Osteoblast (primary cell): ENCODE measurements around the gene TULP1. TPM values are rescaled to one million over a fixed set of nuclear protein-coding genes. Genes with fewer than 3 reads are reported as not detected.
A peak's percentile ranks its signal among the peaks of the same experiment; 100 is the strongest.

Source experiments
- DNase-seq: peaks from one replicate; pipeline ENCODE4 v3.0.0; 2011; ENCODE audit warnings: low spot score, mixed read lengths; ENCODE audit not compliant: insufficient read length; ENCODE audit errors: missing footprints
- H2AFZ ChIP-seq: 2 replicates; pipeline ENCODE4 v1.6.0; 2011; ENCODE audit warnings: mild to moderate bottlenecking, low read length
- H3K27ac ChIP-seq: 2 replicates; pipeline ENCODE4 v1.5.1; 2011; ENCODE audit warnings: mild to moderate bottlenecking, low read depth, low read length, moderate library complexity
- H3K27me3 ChIP-seq: 2 replicates; pipeline ENCODE4 v1.6.0; 2012; ENCODE audit warnings: mild to moderate bottlenecking, control low read depth, inconsistent platforms, low read length, moderate library complexity; ENCODE audit not compliant: insufficient read depth
- H3K36me3 ChIP-seq: 2 replicates; pipeline ENCODE4 v1.5.1; 2011; ENCODE audit warnings: mild to moderate bottlenecking, low read length, control low read depth, moderate library complexity; ENCODE audit not compliant: insufficient read depth
- H3K4me1 ChIP-seq: 2 replicates; pipeline ENCODE4 v1.5.1; 2011; ENCODE audit warnings: mild to moderate bottlenecking, low read length, control low read depth, moderate library complexity; ENCODE audit not compliant: insufficient read depth
- H3K4me2 ChIP-seq: 2 replicates; pipeline ENCODE4 v1.6.0; 2011; ENCODE audit warnings: mild to moderate bottlenecking, low read length; ENCODE audit not compliant: insufficient read depth
- H3K4me3 ChIP-seq: fragments of 200-600 bp; sonication (generic); 3 replicates; pipeline ENCODE4 v1.5.1; 2012; ENCODE audit warnings: mild to moderate bottlenecking, low read length, inconsistent platforms; ENCODE audit not compliant: insufficient read depth
- H3K79me2 ChIP-seq: 2 replicates; pipeline ENCODE4 v1.6.0; 2012; ENCODE audit warnings: mild to moderate bottlenecking, low read length, control low read depth, inconsistent platforms; ENCODE audit not compliant: insufficient read depth
- H3K9me3 ChIP-seq: 2 replicates; pipeline ENCODE4 v1.5.1; 2011; ENCODE audit warnings: low read depth, low read length, control low read depth
- H4K20me1 ChIP-seq: 2 replicates; pipeline ENCODE4 v1.6.0; 2012; ENCODE audit warnings: mild to moderate bottlenecking, low read length, control low read depth; ENCODE audit not compliant: insufficient read depth
- total RNA-seq: library from RNA; depleted of rRNA; stranded (reverse); fragments of >200 nt; gene quantifications from 2 replicates; pipeline ENCODE4 v1.2.3, GENCODE V29; 2012
- TF ChIP-seq, protein P1 (sequence below): IDR thresholded peaks from 2 replicates; pipeline ENCODE4 v1.5.1; 2011; ENCODE audit warnings: mild to moderate bottlenecking, low read depth, low read length, moderate library complexity; ENCODE audit errors: extremely low read depth

Gene TULP1
- total RNA-seq, 1 donor = not detected

DNA sequence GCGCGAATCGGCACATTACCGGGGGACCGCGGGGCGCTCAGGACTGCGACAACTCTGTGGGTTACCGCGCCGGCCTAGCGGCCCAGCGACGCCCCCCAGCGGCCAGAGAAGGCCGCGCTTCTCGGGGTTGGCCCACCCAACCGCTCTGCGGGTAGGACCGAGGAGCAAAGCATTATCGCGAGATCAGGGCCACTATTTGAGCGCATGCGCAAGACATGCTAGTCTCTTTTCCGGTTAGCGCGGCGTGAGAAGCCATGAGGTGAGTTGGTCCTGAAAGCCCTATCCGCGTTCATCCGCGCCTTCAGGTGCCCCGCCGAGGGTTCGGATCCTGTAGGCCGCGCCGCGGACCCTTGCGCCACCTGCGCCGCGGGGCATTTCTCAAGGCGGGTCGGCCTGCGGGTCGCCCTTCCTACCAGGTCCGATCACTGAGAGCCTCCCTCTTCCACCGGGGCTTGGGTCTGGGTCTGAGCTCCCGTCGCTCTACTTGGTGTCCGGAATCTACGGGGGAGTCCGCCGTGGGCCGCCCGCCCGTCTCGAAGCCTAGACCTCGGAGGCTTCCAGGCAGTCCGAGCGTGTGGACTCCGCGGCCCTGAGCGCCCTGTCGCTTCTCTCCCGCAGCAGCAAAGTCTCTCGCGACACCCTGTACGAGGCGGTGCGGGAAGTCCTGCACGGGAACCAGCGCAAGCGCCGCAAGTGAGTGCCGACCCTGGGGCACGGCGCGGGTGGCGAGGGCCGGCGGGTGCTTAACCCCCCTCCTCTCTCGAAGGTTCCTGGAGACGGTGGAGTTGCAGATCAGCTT is 44.3 kb downstream of the TULP1 start, which contains the start of gene RPL10A:
Gene RPL10A, plus strand, starts transcription at position 221 of the 799 bp plus-strand sequence. Its CDS starts 34 bp downstream, at position 255.
- Histone ChIP-seq H3K4me1 (peaks cover 24% of the 10 kb centered on the region), H3K27me3 (no peaks in the 10 kb centered on the region), H3K4me2 (peak within 1 kb of the TSS; percentile 95), H3K27ac (peak within 1 kb of the TSS; percentile 93), H3K79me2 (peaks cover 30% of the 10 kb centered on the region), H3K9me3 (no peaks in the 10 kb centered on the region), H3K36me3 (peaks cover 48% of the 10 kb centered on the region), H3K4me3 (peak within 1 kb of the TSS; percentile 99), H2AFZ (peak within 1 kb of the TSS; percentile 98), H4K20me1 (peaks cover 46% of the 10 kb centered on the region)
- TF ChIP-seq, protein P1, sequence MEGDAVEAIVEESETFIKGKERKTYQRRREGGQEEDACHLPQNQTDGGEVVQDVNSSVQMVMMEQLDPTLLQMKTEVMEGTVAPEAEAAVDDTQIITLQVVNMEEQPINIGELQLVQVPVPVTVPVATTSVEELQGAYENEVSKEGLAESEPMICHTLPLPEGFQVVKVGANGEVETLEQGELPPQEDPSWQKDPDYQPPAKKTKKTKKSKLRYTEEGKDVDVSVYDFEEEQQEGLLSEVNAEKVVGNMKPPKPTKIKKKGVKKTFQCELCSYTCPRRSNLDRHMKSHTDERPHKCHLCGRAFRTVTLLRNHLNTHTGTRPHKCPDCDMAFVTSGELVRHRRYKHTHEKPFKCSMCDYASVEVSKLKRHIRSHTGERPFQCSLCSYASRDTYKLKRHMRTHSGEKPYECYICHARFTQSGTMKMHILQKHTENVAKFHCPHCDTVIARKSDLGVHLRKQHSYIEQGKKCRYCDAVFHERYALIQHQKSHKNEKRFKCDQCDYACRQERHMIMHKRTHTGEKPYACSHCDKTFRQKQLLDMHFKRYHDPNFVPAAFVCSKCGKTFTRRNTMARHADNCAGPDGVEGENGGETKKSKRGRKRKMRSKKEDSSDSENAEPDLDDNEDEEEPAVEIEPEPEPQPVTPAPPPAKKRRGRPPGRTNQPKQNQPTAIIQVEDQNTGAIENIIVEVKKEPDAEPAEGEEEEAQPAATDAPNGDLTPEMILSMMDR = peak; percentile 97
- peak; percentile 99 for DNase-seq

DNA sequence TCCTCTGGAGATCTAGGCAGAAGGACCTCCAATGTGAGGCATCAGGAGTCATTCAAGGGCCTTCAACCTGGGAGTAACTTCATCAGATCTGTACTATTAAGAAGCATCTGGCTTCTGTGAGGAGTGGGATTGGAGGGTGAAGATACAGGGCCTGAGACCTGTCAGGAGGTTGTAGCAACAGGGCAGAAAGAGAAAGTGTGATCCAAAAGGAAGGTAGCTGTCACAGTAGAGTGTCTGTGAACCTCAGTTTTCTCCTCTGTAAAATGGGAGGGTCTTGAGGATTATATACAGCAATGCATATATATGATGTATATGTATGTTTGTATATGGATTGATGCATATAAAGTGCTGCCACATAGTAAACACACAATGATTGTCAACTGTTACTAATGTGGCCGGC is 47.0 kb downstream of the TULP1 start:
- H3K4me1 ChIP-seq = peaks cover 18% of the 10 kb centered on the region
- TF ChIP-seq, protein P1 = no peak
- H3K36me3 ChIP-seq = peaks cover 27% of the 10 kb centered on the region

DNA sequence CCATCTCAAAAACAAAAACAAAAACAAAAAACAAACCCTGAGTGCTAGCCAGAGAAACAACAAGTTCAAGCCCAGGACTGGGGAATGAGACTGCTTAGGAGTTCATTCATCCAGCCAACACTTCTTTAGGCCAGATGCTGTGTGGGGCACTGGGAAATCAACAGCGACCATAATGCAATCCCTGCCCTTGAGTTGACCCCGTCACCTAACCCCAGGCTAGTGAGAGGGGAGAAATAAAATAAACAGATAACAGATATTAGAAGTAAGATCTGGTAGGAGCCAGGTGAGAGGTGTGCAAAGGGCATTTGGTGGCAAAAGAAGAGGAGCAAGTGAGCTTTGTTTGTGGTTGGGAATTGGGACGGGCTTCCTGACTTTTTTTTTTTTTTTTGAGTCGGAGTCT is 49.4 kb downstream of the TULP1 start:
- H3K4me1 ChIP-seq = peaks cover 6% of the 10 kb centered on the region
- no peak overlapping the region for H3K4me3 ChIP-seq
- no peaks in the 10 kb centered on the region for H3K27me3 ChIP-seq
- no peak overlapping the region for H3K4me2 ChIP-seq
- peak; percentile 23 for DNase-seq
- H3K79me2 ChIP-seq = peaks cover 1% of the 10 kb centered on the region
- TF ChIP-seq, protein P1 = no peak
- no peak overlapping the region for H3K27ac ChIP-seq
- H2AFZ ChIP-seq = no peak overlapping the region
- H3K36me3 ChIP-seq = peaks cover 15% of the 10 kb centered on the region
- H4K20me1 ChIP-seq = peaks cover under 1% of the 10 kb centered on the region
- no peaks in the 10 kb centered on the region for H3K9me3 ChIP-seq

More for the DNA sequence above, 47.0 kb downstream of the TULP1 start:
- H3K4me3 ChIP-seq = no peak overlapping the region
- H3K79me2 ChIP-seq = peaks cover 25% of the 10 kb centered on the region
- H3K27ac ChIP-seq = no peak overlapping the region
- H3K27me3 ChIP-seq = no peaks in the 10 kb centered on the region
- peak; percentile 14 for DNase-seq
- H3K9me3 ChIP-seq = no peaks in the 10 kb centered on the region
- H3K4me2 ChIP-seq = no peak overlapping the region
- H2AFZ ChIP-seq = no peak overlapping the region
- H4K20me1 ChIP-seq = peaks cover 24% of the 10 kb centered on the region

DNA sequence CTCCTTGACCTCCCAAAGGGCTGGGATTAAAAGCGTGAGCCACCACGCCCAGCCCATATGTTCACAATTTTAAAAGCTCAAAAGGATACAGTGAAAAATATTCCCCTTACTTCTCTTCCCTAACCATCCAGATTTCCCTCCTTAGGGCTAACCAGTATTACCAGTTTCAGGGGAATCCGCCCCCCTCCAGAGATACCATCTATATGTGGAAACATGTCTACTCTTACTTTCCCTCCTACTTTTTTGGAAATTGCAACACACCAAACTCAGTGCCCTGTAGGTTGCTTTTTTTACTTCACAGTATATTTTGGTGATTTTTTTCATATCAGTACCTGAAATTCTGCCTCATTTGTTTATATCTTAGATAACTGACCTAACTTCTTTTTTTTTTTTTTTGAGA is 51.4 kb downstream of the TULP1 start:
- peaks cover 12% of the 10 kb centered on the region for H3K36me3 ChIP-seq
- no peaks in the 10 kb centered on the region for H3K9me3 ChIP-seq
- no peak for DNase-seq
- H2AFZ ChIP-seq = no peak overlapping the region
- H3K79me2 ChIP-seq = no peaks in the 10 kb centered on the region
- TF ChIP-seq, protein P1 = no peak
- no peak overlapping the region for H3K4me3 ChIP-seq
- H3K27ac ChIP-seq = no peak overlapping the region
- H3K27me3 ChIP-seq = no peaks in the 10 kb centered on the region
- H4K20me1 ChIP-seq = no peaks in the 10 kb centered on the region
- no peaks in the 10 kb centered on the region for H3K4me1 ChIP-seq
- H3K4me2 ChIP-seq = no peak overlapping the region
